ENCODE data around the gene CIB2. TPM values are rescaled to one million over a fixed set of nuclear protein-coding genes. Genes with fewer than 3 reads are reported as not detected.

Gene CIB2
- polyA plus RNA-seq, 1 of the 3 experiments (the other 2 are of a cell fraction): 39.6 TPM

DNA sequence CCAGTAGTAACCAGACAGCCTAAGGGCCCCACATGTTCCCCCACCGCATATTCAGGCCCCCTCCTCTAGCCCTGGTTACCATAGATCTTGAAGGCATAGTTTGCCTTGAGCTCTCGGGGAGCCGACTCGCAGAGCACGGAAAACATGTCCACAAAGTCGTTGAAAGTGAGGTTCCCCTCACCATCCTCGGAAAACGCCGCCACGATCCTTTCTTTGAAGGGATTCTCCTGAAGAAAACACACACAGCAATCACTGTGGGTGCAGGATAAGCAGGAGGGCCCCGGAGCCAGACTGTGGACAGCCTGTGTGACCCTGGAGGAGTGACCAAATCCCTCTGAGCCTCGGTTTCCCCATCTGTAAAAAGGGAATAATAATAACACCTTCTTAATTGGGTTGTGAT lies 22.1 kb downstream of the CIB2 start (continued):
- TF ChIP-seq GATA2 (CRISPR knock-in tag; IDR thresholded peaks at IDR 0.05): no peak
- no peak for TF ChIP-seq TEAD4 (IDR thresholded peaks at IDR 0.05; ENCODE audit: borderline replicate concordance, insufficient read depth)
- no peak for TF ChIP-seq POLR2AphosphoS5 (IDR thresholded peaks at IDR 0.05; ENCODE audit: low read depth, low read length)
- TF ChIP-seq FOXJ3 (CRISPR knock-in tag; IDR thresholded peaks at IDR 0.05): no peak

- H3K4me2 ChIP-seq: no peak overlapping the region
- no peaks in the 10 kb centered on the region; a peak in 1 of 4 replicates for H3K4me1 ChIP-seq (ENCODE audit: control insufficient read depth in 1 of 2, insufficient read depth in 2 of 2, low read depth in 1 of 2, low read length in 1 of 2)
- 44% methylated on average over 8 of the region's 11 CpGs for WGBS (ENCODE audit: low lambda C conversion rate)
- H3F3A ChIP-seq (replicated peaks; ENCODE audit: insufficient read depth): no peaks in the 10 kb centered on the region
- H3K4me3 ChIP-seq (ENCODE audit: low read depth in 2 of 2, low read length in 1 of 2): peak overlapping the region in 1 of 2 experiments; percentile 4; a peak in 1 of 4 replicates
- no peak overlapping the region for H3K27ac ChIP-seq (ENCODE audit: low read depth in 2 of 2, low read length in 1 of 2)
- no peaks in the 10 kb centered on the region for H3K27me3 ChIP-seq (ENCODE audit: insufficient read depth)
- H3K36me3 ChIP-seq (replicated peaks in 1 of 2; ENCODE audit: control insufficient read depth in 1 of 2, insufficient read depth in 2 of 2, low read length in 1 of 2): no peaks in the 10 kb centered on the region
- POLR2A ChIA-PET: interaction anchor here (1.0 to 1.4 kb wide), 5 partner anchors 103 to 149 kb away, joined by 3 to 7 read pairs (median 4); no protein-coding TSS in a partner anchor
- H3K9ac ChIP-seq: no peak overlapping the region
- no peaks in the 10 kb centered on the region for H4K20me1 ChIP-seq (ENCODE audit: insufficient read depth)
- CTCF ChIA-PET: interaction anchor here (0.6 to 9.3 kb wide), 74 partner anchors 9 to 473 kb away, joined by 3 to 175 read pairs (median 4); partner anchors contain the start of genes ACSBG1, CIB2, IDH3A and SH2D7
- H3K9me2 ChIP-seq: no peaks in the 10 kb centered on the region
- DNase-seq: peak; percentile 87
- H3K79me2 ChIP-seq (ENCODE audit: insufficient read depth): no peaks in the 10 kb centered on the region
- H2AFZ ChIP-seq (ENCODE audit: low read depth): no peak overlapping the region
- H3K9me3 ChIP-seq: no peaks in the 10 kb centered on the region
- TF ChIP-seq SMC3 (IDR thresholded peaks at IDR 0.05; ENCODE audit: low read depth, low read length) (peak; percentile 99), TEAD4 (IDR thresholded peaks at IDR 0.05; ENCODE audit: borderline replicate concordance, insufficient read depth) (no peak), SIN3A (IDR thresholded peaks at IDR 0.05; ENCODE audit: borderline replicate concordance, low read depth, low read length) (0 out of 2 replicates have a peak, but pooled peaks have one; percentile 45), POLR2AphosphoS5 (IDR thresholded peaks at IDR 0.05; ENCODE audit: low read depth, low read length) (no peak), FOXJ3 (CRISPR knock-in tag; IDR thresholded peaks at IDR 0.05) (no peak), CHD2 (IDR thresholded peaks at IDR 0.05; ENCODE audit: low read length, partially characterized antibody) (no peak), NFIC (IDR thresholded peaks at IDR 0.05; ENCODE audit: borderline replicate concordance) (no peak), FOXM1 (IDR thresholded peaks at IDR 0.05; ENCODE audit: low read depth) (no peak), EZH2phosphoT487 (IDR thresholded peaks at IDR 0.05; ENCODE audit: borderline replicate concordance, low read depth) (no peak), MEF2A (IDR thresholded peaks at IDR 0.05; ENCODE audit: borderline replicate concordance, low read depth) (no peak), RXRA (IDR thresholded peaks at IDR 0.05; ENCODE audit: borderline replicate concordance, low read depth) (no peak), MAX (IDR thresholded peaks at IDR 0.05; ENCODE audit: low read depth) (peak; percentile 45; the same call in 1 of the 2 replicates), CTCF (IDR thresholded peaks at IDR 0.05) (peak; percentile 93), YY1 (IDR thresholded peaks at IDR 0.05; ENCODE audit: low read depth) (no peak), RCOR1 (IDR thresholded peaks at IDR 0.05; ENCODE audit: low read length) (no peak), MXI1 (IDR thresholded peaks at IDR 0.05; ENCODE audit: low read depth, low read length) (0 out of 2 replicates have a peak, but pooled peaks have one; percentile 20), TAF1 (IDR thresholded peaks at IDR 0.05; ENCODE audit: borderline replicate concordance, low read depth, low read length) (no peak)
- TF ChIP-seq, protein P1, sequence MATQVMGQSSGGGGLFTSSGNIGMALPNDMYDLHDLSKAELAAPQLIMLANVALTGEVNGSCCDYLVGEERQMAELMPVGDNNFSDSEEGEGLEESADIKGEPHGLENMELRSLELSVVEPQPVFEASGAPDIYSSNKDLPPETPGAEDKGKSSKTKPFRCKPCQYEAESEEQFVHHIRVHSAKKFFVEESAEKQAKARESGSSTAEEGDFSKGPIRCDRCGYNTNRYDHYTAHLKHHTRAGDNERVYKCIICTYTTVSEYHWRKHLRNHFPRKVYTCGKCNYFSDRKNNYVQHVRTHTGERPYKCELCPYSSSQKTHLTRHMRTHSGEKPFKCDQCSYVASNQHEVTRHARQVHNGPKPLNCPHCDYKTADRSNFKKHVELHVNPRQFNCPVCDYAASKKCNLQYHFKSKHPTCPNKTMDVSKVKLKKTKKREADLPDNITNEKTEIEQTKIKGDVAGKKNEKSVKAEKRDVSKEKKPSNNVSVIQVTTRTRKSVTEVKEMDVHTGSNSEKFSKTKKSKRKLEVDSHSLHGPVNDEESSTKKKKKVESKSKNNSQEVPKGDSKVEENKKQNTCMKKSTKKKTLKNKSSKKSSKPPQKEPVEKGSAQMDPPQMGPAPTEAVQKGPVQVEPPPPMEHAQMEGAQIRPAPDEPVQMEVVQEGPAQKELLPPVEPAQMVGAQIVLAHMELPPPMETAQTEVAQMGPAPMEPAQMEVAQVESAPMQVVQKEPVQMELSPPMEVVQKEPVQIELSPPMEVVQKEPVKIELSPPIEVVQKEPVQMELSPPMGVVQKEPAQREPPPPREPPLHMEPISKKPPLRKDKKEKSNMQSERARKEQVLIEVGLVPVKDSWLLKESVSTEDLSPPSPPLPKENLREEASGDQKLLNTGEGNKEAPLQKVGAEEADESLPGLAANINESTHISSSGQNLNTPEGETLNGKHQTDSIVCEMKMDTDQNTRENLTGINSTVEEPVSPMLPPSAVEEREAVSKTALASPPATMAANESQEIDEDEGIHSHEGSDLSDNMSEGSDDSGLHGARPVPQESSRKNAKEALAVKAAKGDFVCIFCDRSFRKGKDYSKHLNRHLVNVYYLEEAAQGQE (IDR thresholded peaks at IDR 0.05; ENCODE audit: low read depth, low read length): no peak
- TF ChIP-seq, protein P2, sequence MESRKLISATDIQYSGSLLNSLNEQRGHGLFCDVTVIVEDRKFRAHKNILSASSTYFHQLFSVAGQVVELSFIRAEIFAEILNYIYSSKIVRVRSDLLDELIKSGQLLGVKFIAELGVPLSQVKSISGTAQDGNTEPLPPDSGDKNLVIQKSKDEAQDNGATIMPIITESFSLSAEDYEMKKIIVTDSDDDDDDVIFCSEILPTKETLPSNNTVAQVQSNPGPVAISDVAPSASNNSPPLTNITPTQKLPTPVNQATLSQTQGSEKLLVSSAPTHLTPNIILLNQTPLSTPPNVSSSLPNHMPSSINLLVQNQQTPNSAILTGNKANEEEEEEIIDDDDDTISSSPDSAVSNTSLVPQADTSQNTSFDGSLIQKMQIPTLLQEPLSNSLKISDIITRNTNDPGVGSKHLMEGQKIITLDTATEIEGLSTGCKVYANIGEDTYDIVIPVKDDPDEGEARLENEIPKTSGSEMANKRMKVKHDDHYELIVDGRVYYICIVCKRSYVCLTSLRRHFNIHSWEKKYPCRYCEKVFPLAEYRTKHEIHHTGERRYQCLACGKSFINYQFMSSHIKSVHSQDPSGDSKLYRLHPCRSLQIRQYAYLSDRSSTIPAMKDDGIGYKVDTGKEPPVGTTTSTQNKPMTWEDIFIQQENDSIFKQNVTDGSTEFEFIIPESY (IDR thresholded peaks at IDR 0.05; ENCODE audit: borderline replicate concordance, low read depth): no peak
These were observed 22.8 kb downstream of the CIB2 start for GRCh38 chr15:78108300-78109084.
